Transverse colon (tissue), 4 donors: ENCODE measurements around the gene DNAJB8. TPM values are rescaled to one million over a fixed set of nuclear protein-coding genes. Genes with fewer than 3 reads are reported as not detected.

Source experiments
- DNase-seq: peaks from one replicate; pipeline ENCODE4 v3.0.0-alpha.2; 2019
- H3K27ac ChIP-seq, 4 donors: fragments of 200-600 bp; sonication (generic); 2 replicates each; pipeline ENCODE4 v1.5.1; 2016 to 2018; ENCODE audit warnings: inconsistent platforms in 4 of 4
- H3K27me3 ChIP-seq: fragments of 200-600 bp; sonication (generic); 2 replicates; pipeline ENCODE4 v1.5.1; 2017; ENCODE audit warnings: inconsistent platforms
- H3K36me3 ChIP-seq, 4 donors: fragments of 200-600 bp; sonication (generic); 2 replicates each; pipeline ENCODE4 v1.5.1; 2017 to 2019; ENCODE audit warnings: inconsistent platforms in 4 of 4
- H3K4me1 ChIP-seq, 4 donors: fragments of 200-600 bp; sonication (generic); 2 replicates each; pipeline ENCODE4 v1.5.1; 2017 to 2020; ENCODE audit warnings: inconsistent platforms in 4 of 4
- H3K4me3 ChIP-seq, 4 donors: fragments of 200-600 bp; sonication (generic); 1 replicate in 1 of 4; 2 replicates in 3 of 4; pipeline versions ENCODE4 v1.5.1 to v1.6.1; 2017 to 2019; ENCODE audit warnings: inconsistent platforms in 4 of 4
- H3K9me3 ChIP-seq, 2 donors: fragments of 200-600 bp; sonication (generic); 2 replicates each; pipeline ENCODE4 v1.5.1; 2017 to 2019; ENCODE audit warnings: inconsistent platforms in 2 of 2
- EP300 ChIP-seq: sonication (generic); formaldehyde crosslinking; IDR thresholded peaks from one replicate; pipeline ENCODE4 v1.6.1; 2017; ENCODE audit warnings: antibody characterized with exemption, low read depth
- POLR2A ChIP-seq: fragments of 450-650 bp; IDR thresholded peaks from one replicate; pipeline ENCODE4 v1.6.1; 2016; ENCODE audit warnings: antibody characterized with exemption, mild to moderate bottlenecking, moderate library complexity
- POLR2AphosphoS5 ChIP-seq, 3 donors: sonication (generic); formaldehyde crosslinking; IDR thresholded peaks; one replicate each; pipeline ENCODE4 v1.6.1; 2016; ENCODE audit warnings: antibody characterized with exemption in 3 of 3
- WGBS, 2 donors: methylation state at CpG; one replicate each; pipeline ENCODE4 v1.1.5; 2018; ENCODE audit warnings: low coverage in 1 of 2; 5-methylcytosine and 5-hydroxymethylcytosine counted together
- in situ Hi-C, 4 donors: fragments of 200-750 bp; cut with MboI; loops; one replicate each; pipeline versions ENCODE4 v1.15.0 to v1.15.1; 2017; ENCODE audit warnings: low sequenced_read_pairs in 3 of 4, low pct_ligation_motif_present in 1 of 4, low pct_unique_long_range_greater_than_20kb in 1 of 4
- intact Hi-C: fragments of 100-400 bp; cut with DNase I; formaldehyde crosslinking; loops from one replicate; pipeline ENCODE4 v1.15.1; 2023; ENCODE audit warnings: low total_unique reads
- total RNA-seq, 4 donors: library from RNA; depleted of rRNA; stranded (reverse); fragments of >200 nt; gene quantifications; one replicate each; pipeline ENCODE4 v1.1.0, GENCODE V29; 2016
- TF ChIP-seq, protein P1 (sequence below), 5 experiments: fragments of 200-600 bp in 3 of 5; fragments of 450-650 bp in 2 of 5; sonication (generic) in 3 of 5; IDR thresholded peaks; 1 replicate in 2 of 5; 2 replicates in 3 of 5; pipeline ENCODE4 v1.5.1; 2016 to 2017; ENCODE audit warnings: antibody characterized with exemption in 5 of 5, inconsistent platforms in 3 of 5, mild to moderate bottlenecking in 2 of 5, moderate library complexity in 1 of 5

DNAJB8 gene
- total RNA-seq, 4 donors from 2014 or later, result not detected

DNA sequence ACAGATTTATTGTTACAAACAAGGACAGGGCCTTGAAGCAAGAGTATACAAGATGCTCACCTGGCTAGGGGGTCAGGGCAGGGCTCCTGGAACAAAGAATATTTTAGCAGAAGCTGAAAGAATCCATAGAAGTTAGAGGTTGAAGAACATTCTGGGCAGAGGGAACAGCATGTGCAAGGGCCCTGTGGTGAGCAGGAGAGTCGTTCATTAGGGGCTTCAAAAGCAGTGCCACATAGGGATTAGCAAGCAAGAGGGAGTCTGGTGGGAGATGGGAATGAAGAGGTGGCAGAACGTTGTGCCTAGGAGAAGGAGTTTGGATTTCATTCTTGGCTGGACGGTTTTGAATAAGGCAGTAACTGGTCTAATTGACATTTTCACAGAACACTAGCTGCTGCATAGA is 22.9 kb downstream of the DNAJB8 start:
- in situ Hi-C loops (no loop called here), intact Hi-C loops (no loop called here)
- no peaks in the 10 kb centered on the region for H3K36me3 ChIP-seq
- H3K27me3 ChIP-seq, result peaks cover 9% of the 10 kb centered on the region
- no peaks in the 10 kb centered on the region for H3K9me3 ChIP-seq
- no peak overlapping the region for H3K27ac ChIP-seq
- TF ChIP-seq, protein P1, sequence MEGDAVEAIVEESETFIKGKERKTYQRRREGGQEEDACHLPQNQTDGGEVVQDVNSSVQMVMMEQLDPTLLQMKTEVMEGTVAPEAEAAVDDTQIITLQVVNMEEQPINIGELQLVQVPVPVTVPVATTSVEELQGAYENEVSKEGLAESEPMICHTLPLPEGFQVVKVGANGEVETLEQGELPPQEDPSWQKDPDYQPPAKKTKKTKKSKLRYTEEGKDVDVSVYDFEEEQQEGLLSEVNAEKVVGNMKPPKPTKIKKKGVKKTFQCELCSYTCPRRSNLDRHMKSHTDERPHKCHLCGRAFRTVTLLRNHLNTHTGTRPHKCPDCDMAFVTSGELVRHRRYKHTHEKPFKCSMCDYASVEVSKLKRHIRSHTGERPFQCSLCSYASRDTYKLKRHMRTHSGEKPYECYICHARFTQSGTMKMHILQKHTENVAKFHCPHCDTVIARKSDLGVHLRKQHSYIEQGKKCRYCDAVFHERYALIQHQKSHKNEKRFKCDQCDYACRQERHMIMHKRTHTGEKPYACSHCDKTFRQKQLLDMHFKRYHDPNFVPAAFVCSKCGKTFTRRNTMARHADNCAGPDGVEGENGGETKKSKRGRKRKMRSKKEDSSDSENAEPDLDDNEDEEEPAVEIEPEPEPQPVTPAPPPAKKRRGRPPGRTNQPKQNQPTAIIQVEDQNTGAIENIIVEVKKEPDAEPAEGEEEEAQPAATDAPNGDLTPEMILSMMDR (IDR thresholded peaks at IDR 0.05), result no peak
- TF ChIP-seq POLR2AphosphoS5 (IDR thresholded peaks at IDR 0.05) (no peak), POLR2A (no peak), EP300 (no peak)
- no peak overlapping the region for H3K4me3 ChIP-seq
- WGBS, 2 donors, result 20 to 55% methylated on average over 1 to 3 of the region's 3 CpGs
- H3K4me1 ChIP-seq, result no peaks in the 10 kb centered on the region
- no peak for DNase-seq

- intact Hi-C loops (no loop called here), in situ Hi-C loops (no loop called here)
- 86 to 87% methylated on average over 3 to 6 of the region's 6 CpGs for WGBS, 2 donors
Measured at GRCh38 chr3:128442949-128443348, 23.7 kb downstream of the DNAJB8 start.

GRCh38 chr3:128442070-128442469 is 24.6 kb downstream of the DNAJB8 start:
- H3K27ac ChIP-seq, result no peak overlapping the region
- WGBS, 2 donors, result 86% methylated on average over 7 of the region's 7 CpGs; no CpG with 5 or more reads in 1 of the 2 donors
- H3K9me3 ChIP-seq, result no peaks in the 10 kb centered on the region

More at GRCh38 chr3:128442949-128443348, 23.7 kb downstream of the DNAJB8 start:
- H3K4me1 ChIP-seq, result no peaks in the 10 kb centered on the region
- H3K4me3 ChIP-seq, result no peak overlapping the region
- no peaks in the 10 kb centered on the region for H3K36me3 ChIP-seq
- no peak overlapping the region for H3K27ac ChIP-seq
- peaks cover 9% of the 10 kb centered on the region for H3K27me3 ChIP-seq
- TF ChIP-seq, protein P1 (IDR thresholded peaks at IDR 0.05), result no peak
- TF ChIP-seq POLR2AphosphoS5 (IDR thresholded peaks at IDR 0.05) (no peak), EP300 (no peak), POLR2A (no peak)
- no peaks in the 10 kb centered on the region for H3K9me3 ChIP-seq
- DNase-seq, result no peak

DNA sequence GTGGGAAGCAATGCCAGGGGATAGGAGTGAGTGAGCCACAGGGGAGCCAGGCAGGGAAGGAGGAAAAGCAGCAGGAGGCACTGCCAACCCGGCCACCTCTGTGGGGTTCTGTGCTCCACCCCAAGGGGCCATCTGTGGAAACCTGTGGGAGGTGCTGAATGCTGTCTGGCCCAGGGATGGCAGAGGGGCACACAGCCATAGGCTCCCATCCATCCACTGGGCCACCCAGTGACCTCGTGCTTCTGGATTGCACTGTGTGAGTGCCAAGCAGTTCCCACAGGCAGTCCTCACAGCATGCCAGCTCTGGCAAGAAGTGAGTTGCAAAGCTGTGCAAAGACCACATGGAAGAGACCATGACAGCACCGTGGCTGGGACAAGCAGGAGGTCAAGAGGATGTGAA is 27.5 kb downstream of the DNAJB8 start:
- H3K4me3 ChIP-seq, result no peak overlapping the region
- 20 to 50% methylated on average over 1 to 3 of the region's 3 CpGs for WGBS, 2 donors
- DNase-seq, result no peak
- no peaks in the 10 kb centered on the region for H3K36me3 ChIP-seq
- in situ Hi-C loops, result no loop called here
- TF ChIP-seq EP300 (no peak), POLR2A (no peak), POLR2AphosphoS5 (IDR thresholded peaks at IDR 0.05) (no peak)
- TF ChIP-seq, protein P1 (IDR thresholded peaks at IDR 0.05), result no peak
- peaks cover 24% of the 10 kb centered on the region for H3K27me3 ChIP-seq
- intact Hi-C loops, result no loop called here
- no peak overlapping the region for H3K27ac ChIP-seq
- no peaks in the 10 kb centered on the region for H3K9me3 ChIP-seq
- no peaks in the 10 kb centered on the region for H3K4me1 ChIP-seq

More at GRCh38 chr3:128442070-128442469, 24.6 kb downstream of the DNAJB8 start:
- H3K4me1 ChIP-seq, result no peaks in the 10 kb centered on the region
- intact Hi-C loops (no loop called here), in situ Hi-C loops (no loop called here)
- no peak for TF ChIP-seq EP300
- TF ChIP-seq POLR2A, result no peak
- TF ChIP-seq, protein P1 (IDR thresholded peaks at IDR 0.05), result no peak
- H3K36me3 ChIP-seq, result no peaks in the 10 kb centered on the region
- DNase-seq, result no peak
- no peak overlapping the region for H3K4me3 ChIP-seq
- peaks cover 13% of the 10 kb centered on the region for H3K27me3 ChIP-seq
